Measurements from ENCODE around the gene SLC9A5.

Gene SLC9A5

GRCh38 chr16:67249178-67250044 lies 632 bp downstream of the SLC9A5 start:
- in situ Hi-C loops (cut with MboI; ENCODE audit: low pct_unique_long_range_greater_than_20kb, low sequenced_read_pairs), result no loop called here
- DNase-seq, result no peak

- in situ Hi-C loops (cut with MboI; ENCODE audit: low pct_unique_long_range_greater_than_20kb, low sequenced_read_pairs), result no loop called here
- DNase-seq, result no peak
These were observed 1.2 kb downstream of the SLC9A5 start for GRCh38 chr16:67250045-67250327.

- in situ Hi-C loops (cut with MboI; ENCODE audit: low pct_unique_long_range_greater_than_20kb, low sequenced_read_pairs), result no loop called here
- DNase-seq, result no peak
These were observed 4.1 kb downstream of the SLC9A5 start for GRCh38 chr16:67252609-67253497.

- no peak for DNase-seq
- in situ Hi-C loops (cut with MboI; ENCODE audit: low pct_unique_long_range_greater_than_20kb, low sequenced_read_pairs), result no loop called here
These were observed 6.2 kb downstream of the SLC9A5 start for GRCh38 chr16:67254801-67255552.

- DNase-seq, result no peak
- in situ Hi-C loops (cut with MboI; ENCODE audit: low pct_unique_long_range_greater_than_20kb, low sequenced_read_pairs), result no loop called here
These were observed 6.9 kb downstream of the SLC9A5 start for GRCh38 chr16:67255553-67256221.

GRCh38 chr16:67256701-67257230 lies 8.0 kb downstream of the SLC9A5 start:
- in situ Hi-C loops (cut with MboI; ENCODE audit: low pct_unique_long_range_greater_than_20kb, low sequenced_read_pairs), result no loop called here

GRCh38 chr16:67257486-67258160 lies 8.8 kb downstream of the SLC9A5 start:
- DNase-seq, result no peak
- in situ Hi-C loops (cut with MboI; ENCODE audit: low pct_unique_long_range_greater_than_20kb, low sequenced_read_pairs), result no loop called here

More at GRCh38 chr16:67256701-67257230, 8.0 kb downstream of the SLC9A5 start:
- no peak for DNase-seq

GRCh38 chr16:67258161-67258835 lies 9.5 kb downstream of the SLC9A5 start:
- in situ Hi-C loops (cut with MboI; ENCODE audit: low pct_unique_long_range_greater_than_20kb, low sequenced_read_pairs), result no loop called here
- no peak for DNase-seq

- in situ Hi-C loops (cut with MboI; ENCODE audit: low pct_unique_long_range_greater_than_20kb, low sequenced_read_pairs), result no loop called here
- DNase-seq, result no peak
These were observed 10.9 kb downstream of the SLC9A5 start for GRCh38 chr16:67259705-67260104.

GRCh38 chr16:67260426-67261063 lies 11.8 kb downstream of the SLC9A5 start:
- DNase-seq, result peak; percentile 65
- in situ Hi-C loops (cut with MboI; ENCODE audit: low pct_unique_long_range_greater_than_20kb, low sequenced_read_pairs), result no loop called here

GRCh38 chr16:67263201-67263600 lies 14.4 kb downstream of the SLC9A5 start:
- no peak for DNase-seq
- in situ Hi-C loops (cut with MboI; ENCODE audit: low pct_unique_long_range_greater_than_20kb, low sequenced_read_pairs), result no loop called here

- in situ Hi-C loops (cut with MboI; ENCODE audit: low pct_unique_long_range_greater_than_20kb, low sequenced_read_pairs), result no loop called here
- DNase-seq, result no peak
These were observed 15.5 kb downstream of the SLC9A5 start for GRCh38 chr16:67264277-67264676.

GRCh38 chr16:67264866-67265265 lies 16.1 kb downstream of the SLC9A5 start:
- in situ Hi-C loops (cut with MboI; ENCODE audit: low pct_unique_long_range_greater_than_20kb, low sequenced_read_pairs), result no loop called here
- DNase-seq, result no peak

- in situ Hi-C loops (cut with MboI; ENCODE audit: low pct_unique_long_range_greater_than_20kb, low sequenced_read_pairs), result no loop called here
These were observed 17.1 kb downstream of the SLC9A5 start for GRCh38 chr16:67265834-67266233.

GRCh38 chr16:67268136-67268579 lies 19.4 kb downstream of the SLC9A5 start:
- DNase-seq, result peak; percentile 49
- in situ Hi-C loops (cut with MboI; ENCODE audit: low pct_unique_long_range_greater_than_20kb, low sequenced_read_pairs), result no loop called here

More at GRCh38 chr16:67265834-67266233, 17.1 kb downstream of the SLC9A5 start:
- DNase-seq, result no peak

- no peak for DNase-seq
- in situ Hi-C loops (cut with MboI; ENCODE audit: low pct_unique_long_range_greater_than_20kb, low sequenced_read_pairs), result no loop called here
These were observed 21.0 kb downstream of the SLC9A5 start for GRCh38 chr16:67269766-67270165.

GRCh38 chr16:67270931-67271338 lies 22.2 kb downstream of the SLC9A5 start:
- DNase-seq, result no peak
- in situ Hi-C loops (cut with MboI; ENCODE audit: low pct_unique_long_range_greater_than_20kb, low sequenced_read_pairs), result no loop called here

Measured in KBM-7 (cell line).